Loucy (cell line): Measurements from ENCODE around the gene LRG1.

Source experiments
- H2AFZ ChIP-seq: fragments of 200-600 bp; sonication (generic); 2 replicates; pipeline ENCODE4 v1.6.0; 2016; ENCODE audit warnings: antibody characterized with exemption, mild to moderate bottlenecking, low read length, moderate library complexity
- H3F3A ChIP-seq: fragments of 200-600 bp; 2 replicates; pipeline ENCODE4 v1.6.0; 2016; ENCODE audit warnings: antibody characterized with exemption, low read depth, mild to moderate bottlenecking
- H3K27me3 ChIP-seq: fragments of 200-600 bp; sonication (generic); 2 replicates; pipeline ENCODE4 v1.6.1; 2014; ENCODE audit warnings: low read length, mild to moderate bottlenecking; ENCODE audit not compliant: insufficient read depth, poor library complexity, severe bottlenecking
- H3K36me3 ChIP-seq: fragments of 200-600 bp; sonication (generic); 2 replicates; pipeline ENCODE4 v1.6.1; 2016; ENCODE audit warnings: low read length; ENCODE audit not compliant: insufficient read depth
- H3K4me1 ChIP-seq: fragments of 200-600 bp; sonication (generic); 2 replicates; pipeline ENCODE4 v1.5.1; 2014; ENCODE audit warnings: low read length, mild to moderate bottlenecking; ENCODE audit not compliant: insufficient read depth, poor library complexity, severe bottlenecking
- H3K4me2 ChIP-seq: fragments of 200-600 bp; sonication (generic); 2 replicates; pipeline ENCODE4 v1.6.0; 2014; ENCODE audit warnings: antibody characterized with exemption, low read length, low read depth, mild to moderate bottlenecking; ENCODE audit not compliant: poor library complexity, severe bottlenecking
- H3K4me3 ChIP-seq: fragments of 200-600 bp; sonication (generic); 2 replicates; pipeline ENCODE4 v1.5.1; 2014; ENCODE audit warnings: low read length, mild to moderate bottlenecking, mixed read lengths; ENCODE audit not compliant: poor library complexity, severe bottlenecking
- H3K79me2 ChIP-seq: fragments of 200-600 bp; sonication (generic); 2 replicates; pipeline ENCODE4 v1.6.1; 2014; ENCODE audit warnings: low read length; ENCODE audit not compliant: insufficient read depth
- H3K9ac ChIP-seq: fragments of 200-600 bp; sonication (generic); 2 replicates; pipeline ENCODE4 v1.6.0; 2014; ENCODE audit warnings: mild to moderate bottlenecking, low read depth, low read length, moderate library complexity; ENCODE audit not compliant: poor library complexity, severe bottlenecking
- H3K9me2 ChIP-seq: fragments of 200-600 bp; sonication (generic); replicated peaks from 2 replicates; pipeline ENCODE4 v1.6.1; 2016; ENCODE audit warnings: low read depth, low read length, mixed read lengths
- H3K9me3 ChIP-seq: fragments of 200-600 bp; sonication (generic); 2 replicates; pipeline ENCODE4 v1.6.1; 2014; ENCODE audit warnings: mild to moderate bottlenecking, antibody characterized with exemption, low read length, low read depth; ENCODE audit not compliant: insufficient read depth
- H4K20me1 ChIP-seq: fragments of 200-600 bp; sonication (generic); 2 replicates; pipeline ENCODE4 v1.6.0; 2014; ENCODE audit warnings: antibody characterized with exemption, low read length, mild to moderate bottlenecking; ENCODE audit not compliant: insufficient read depth, poor library complexity, severe bottlenecking
- CTCF ChIP-seq: fragments of 200-600 bp; sonication (generic); conservative IDR thresholded peaks from 2 replicates; pipeline ENCODE4 v1.5.1; 2014; ENCODE audit warnings: mild to moderate bottlenecking, antibody characterized with exemption, low read length
- EZH2phosphoT487 ChIP-seq: fragments of 200-600 bp; IDR thresholded peaks from 2 replicates; pipeline ENCODE4 v1.6.1; 2018; ENCODE audit warnings: antibody characterized with exemption, mild to moderate bottlenecking, moderate library complexity, borderline replicate concordance

LRG1 gene

GRCh38 chr19:4488496-4488895 is 51.3 kb downstream of the LRG1 start:
- no peaks in the 10 kb centered on the region for H3K79me2 ChIP-seq
- H3F3A ChIP-seq = no peaks in the 10 kb centered on the region
- peaks cover 32% of the 10 kb centered on the region; the same call in 1 of the 2 replicates for H3K36me3 ChIP-seq
- no peaks in the 10 kb centered on the region for H3K9me3 ChIP-seq
- no peaks in the 10 kb centered on the region for H4K20me1 ChIP-seq
- H3K9ac ChIP-seq = no peak overlapping the region
- no peaks in the 10 kb centered on the region for H3K27me3 ChIP-seq
- no peak overlapping the region for H3K4me2 ChIP-seq
- TF ChIP-seq CTCF (no peak), EZH2phosphoT487 (no peak)
- H2AFZ ChIP-seq = no peak overlapping the region
- no peak overlapping the region for H3K4me3 ChIP-seq
- no peaks in the 10 kb centered on the region for H3K4me1 ChIP-seq
- no peaks in the 10 kb centered on the region for H3K9me2 ChIP-seq

- Histone ChIP-seq H3K36me3 (peaks cover 23% of the 10 kb centered on the region; the same call in 1 of the 2 replicates), H3F3A (no peaks in the 10 kb centered on the region)
These were observed 52.3 kb downstream of the LRG1 start for GRCh38 chr19:4487572-4487971.

More at GRCh38 chr19:4487572-4487971, 52.3 kb downstream of the LRG1 start:
- H3K4me2 ChIP-seq = no peak overlapping the region
- H2AFZ ChIP-seq = no peak overlapping the region
- H3K9me2 ChIP-seq = no peaks in the 10 kb centered on the region
- H4K20me1 ChIP-seq = no peaks in the 10 kb centered on the region
- no peak overlapping the region for H3K9ac ChIP-seq
- H3K27me3 ChIP-seq = no peaks in the 10 kb centered on the region
- H3K4me3 ChIP-seq = no peak overlapping the region
- TF ChIP-seq EZH2phosphoT487 (no peak), CTCF (no peak)
- H3K79me2 ChIP-seq = no peaks in the 10 kb centered on the region
- no peaks in the 10 kb centered on the region for H3K9me3 ChIP-seq
- no peaks in the 10 kb centered on the region for H3K4me1 ChIP-seq
